Esophagus muscularis mucosa (tissue), 4 donors: Measurements from ENCODE around the gene ZNF275. TPM values are rescaled to one million over a fixed set of nuclear protein-coding genes. Genes with fewer than 3 reads are reported as not detected.

Experiments used
- DNase-seq: peaks from one replicate; pipeline ENCODE4 v3.0.0-alpha.2; 2017; ENCODE audit errors: extremely low spot score
- H3K27ac ChIP-seq, 4 donors: fragments of 200-600 bp; sonication (generic); replicated peaks in 1 of 4; 1 replicate in 3 of 4; 2 replicates in 1 of 4; pipeline ENCODE4 v1.5.1; 2016 to 2019; ENCODE audit warnings: mild to moderate bottlenecking in 1 of 4
- H3K27me3 ChIP-seq, 4 donors: fragments of 200-600 bp; sonication (generic); one replicate each; pipeline versions ENCODE4 v1.5.1 to v1.6.0; 2016 to 2019
- H3K36me3 ChIP-seq, 4 donors: fragments of 200-600 bp; sonication (generic); one replicate each; pipeline ENCODE4 v1.5.1; 2016 to 2019
- H3K4me1 ChIP-seq, 4 donors: fragments of 200-600 bp; sonication (generic); one replicate each; pipeline ENCODE4 v1.5.1; 2016 to 2019
- H3K4me3 ChIP-seq, 4 donors: fragments of 200-600 bp; sonication (generic); 1 replicate in 2 of 4; 2 replicates in 2 of 4; pipeline ENCODE4 v1.5.1; 2016 to 2019; ENCODE audit warnings: mild to moderate bottlenecking in 4 of 4, moderate library complexity in 1 of 4
- H3K9me3 ChIP-seq, 4 donors: fragments of 200-600 bp; sonication (generic); 1 replicate in 3 of 4; 2 replicates in 1 of 4; pipeline ENCODE4 v1.5.1; 2016 to 2019
- CTCF ChIP-seq, 3 experiments: fragments of 200-600 bp in 2 of 3; fragments of 450-650 bp in 1 of 3; sonication (generic) in 2 of 3; IDR thresholded peaks; one replicate each; pipeline ENCODE4 v1.5.1; 2017 to 2019; ENCODE audit warnings: antibody characterized with exemption in 3 of 3, mild to moderate bottlenecking in 2 of 3, moderate library complexity in 1 of 3
- EP300 ChIP-seq: sonication (generic); formaldehyde crosslinking; IDR thresholded peaks from one replicate; pipeline ENCODE4 v1.6.1; 2017; ENCODE audit warnings: antibody characterized with exemption
- POLR2A ChIP-seq: fragments of 450-650 bp; IDR thresholded peaks from one replicate; pipeline ENCODE4 v1.6.1; 2017; ENCODE audit warnings: antibody characterized with exemption, moderate library complexity, mild to moderate bottlenecking, low read depth
- POLR2AphosphoS5 ChIP-seq, 2 donors: sonication (generic); formaldehyde crosslinking; IDR thresholded peaks; one replicate each; pipeline ENCODE4 v1.6.1; 2017; ENCODE audit warnings: antibody characterized with exemption in 2 of 2
- WGBS: methylation state at CpG from one replicate; pipeline ENCODE4 v1.1.5; 2018; 5-methylcytosine and 5-hydroxymethylcytosine counted together
- intact Hi-C: fragments of 100-400 bp; cut with DNase I; formaldehyde crosslinking; loops from one replicate; pipeline ENCODE4 v1.15.1; 2023
- total RNA-seq, 4 donors: library from RNA; depleted of rRNA; stranded (reverse); fragments of >200 nt; gene quantifications; one replicate each; pipeline versions ENCODE4 v1.1.0 to v1.2.1, GENCODE V29; 2016

The ZNF275 gene
- total RNA-seq, 4 donors from 2014 or later: 12.5 to 18.4 (median 17.4) TPM

GRCh38 chrX:153339662-153340061 is 5.7 kb downstream of the ZNF275 start:
- no peak for TF ChIP-seq EP300
- TF ChIP-seq POLR2A: no peak
- TF ChIP-seq POLR2AphosphoS5 (IDR thresholded peaks at IDR 0.05): no peak
- TF ChIP-seq CTCF (IDR thresholded peaks at IDR 0.05): no peak
- Histone ChIP-seq H3K36me3 (peaks cover 5 to 16% (median 9%) of the 10 kb centered on the region in 4 donors), H3K9me3 (no peaks in the 10 kb centered on the region), H3K4me3 (no peak overlapping the region), H3K27ac (no peak overlapping the region), H3K27me3 (no peaks in the 10 kb centered on the region), H3K4me1 (peaks cover 0 to 23% (median 17%) of the 10 kb centered on the region in 4 donors)
- 72% methylated on average over 4 of the region's 4 CpGs for WGBS
- no peak for DNase-seq
- intact Hi-C loops: no loop called here

- Histone ChIP-seq H3K9me3 (no peaks in the 10 kb centered on the region), H3K27me3 (no peaks in the 10 kb centered on the region), H3K4me3 (no peak overlapping the region), H3K27ac (no peak overlapping the region), H3K36me3 (peaks cover 5 to 18% (median 10%) of the 10 kb centered on the region in 4 donors), H3K4me1 (peaks cover 0 to 18% (median 13%) of the 10 kb centered on the region in 4 donors)
- 88% methylated on average over 6 of the region's 6 CpGs for WGBS
- intact Hi-C loops: no loop called here
- DNase-seq: no peak
- TF ChIP-seq CTCF (IDR thresholded peaks at IDR 0.05): no peak
- no peak for TF ChIP-seq POLR2AphosphoS5 (IDR thresholded peaks at IDR 0.05)
- no peak for TF ChIP-seq POLR2A
These were observed 6.2 kb downstream of the ZNF275 start for GRCh38 chrX:153340111-153340510.

GRCh38 chrX:153342762-153343558 is 9.0 kb downstream of the ZNF275 start:
- Histone ChIP-seq H3K36me3 (peaks cover 12 to 42% (median 28%) of the 10 kb centered on the region in 4 donors), H3K4me1 (no peaks in the 10 kb centered on the region), H3K27me3 (no peaks in the 10 kb centered on the region), H3K27ac (no peak overlapping the region), H3K9me3 (no peaks in the 10 kb centered on the region), H3K4me3 (no peak overlapping the region)
- 70% methylated on average over 9 of the region's 9 CpGs for WGBS
- no peak for DNase-seq
- intact Hi-C loops: no loop called here
- TF ChIP-seq POLR2AphosphoS5 (IDR thresholded peaks at IDR 0.05): no peak
- no peak for TF ChIP-seq CTCF (IDR thresholded peaks at IDR 0.05)
- TF ChIP-seq POLR2A: no peak
- no peak for TF ChIP-seq EP300

GRCh38 chrX:153343674-153344073 is 9.7 kb downstream of the ZNF275 start:
- intact Hi-C loops: no loop called here
- Histone ChIP-seq H3K4me1 (no peaks in the 10 kb centered on the region), H3K9me3 (no peaks in the 10 kb centered on the region), H3K4me3 (no peak overlapping the region), H3K27ac (no peak overlapping the region), H3K36me3 (peaks cover 12 to 49% (median 31%) of the 10 kb centered on the region in 4 donors), H3K27me3 (no peaks in the 10 kb centered on the region)
- WGBS: 76% methylated on average over 2 of the region's 2 CpGs
- DNase-seq: no peak
- TF ChIP-seq CTCF (IDR thresholded peaks at IDR 0.05): no peak
- TF ChIP-seq EP300: no peak
- no peak for TF ChIP-seq POLR2AphosphoS5 (IDR thresholded peaks at IDR 0.05)
- no peak for TF ChIP-seq POLR2A
